GM19463 (cell line): ENCODE measurements around the gene CABP5.
"Not testable (repeated sequence)": the region's sequence is repeated elsewhere in the genome, so short reads cannot be mapped to it uniquely, and the experiment has no call there.

Experiments used
- ATAC-seq: cut with Tn5 transposase; IDR thresholded peaks from one replicate; pipeline ENCODE4 v1.9.1; 2021; ENCODE audit warnings: mild to moderate bottlenecking, moderate library complexity; ENCODE audit not compliant: unreplicated experiment

The CABP5 gene

GRCh38 chr19:48043675-48044258, at the start of gene CABP5:
Gene CABP5, minus strand, starts transcription at chr19:48044079. Its CDS starts 157 bp downstream, at chr19:48043922.
- ATAC-seq = no peak

DNA sequence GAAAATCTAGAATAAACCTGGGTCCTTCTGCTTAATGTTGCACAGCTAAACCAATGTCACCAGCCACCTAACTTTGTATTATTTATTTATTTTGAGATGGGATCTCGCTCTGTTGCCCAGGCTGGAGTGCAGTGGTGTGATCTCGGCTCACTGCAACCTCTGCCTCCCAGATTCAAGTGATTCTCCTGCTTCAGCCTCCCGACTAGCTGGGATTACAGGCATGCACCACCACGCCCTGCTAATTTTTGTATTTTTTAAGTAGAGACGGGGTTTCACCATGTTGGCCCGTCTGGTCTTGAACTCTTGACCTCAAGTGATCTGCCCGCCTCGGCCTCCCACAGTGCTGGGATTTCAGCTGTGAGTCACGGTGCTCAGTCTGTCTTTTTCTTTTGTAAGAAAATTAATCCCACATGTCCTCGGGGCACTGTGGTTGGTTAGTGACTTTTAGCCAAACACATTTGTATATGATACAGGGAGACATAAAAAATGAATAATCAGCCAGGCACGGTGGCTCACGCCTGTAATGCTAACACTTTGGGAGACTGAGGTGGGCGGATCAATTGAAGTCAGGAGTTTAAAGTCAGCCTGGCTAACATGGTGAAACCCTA, 47.3 kb upstream of the CABP5 start:
- not testable (repeated sequence) for ATAC-seq

DNA sequence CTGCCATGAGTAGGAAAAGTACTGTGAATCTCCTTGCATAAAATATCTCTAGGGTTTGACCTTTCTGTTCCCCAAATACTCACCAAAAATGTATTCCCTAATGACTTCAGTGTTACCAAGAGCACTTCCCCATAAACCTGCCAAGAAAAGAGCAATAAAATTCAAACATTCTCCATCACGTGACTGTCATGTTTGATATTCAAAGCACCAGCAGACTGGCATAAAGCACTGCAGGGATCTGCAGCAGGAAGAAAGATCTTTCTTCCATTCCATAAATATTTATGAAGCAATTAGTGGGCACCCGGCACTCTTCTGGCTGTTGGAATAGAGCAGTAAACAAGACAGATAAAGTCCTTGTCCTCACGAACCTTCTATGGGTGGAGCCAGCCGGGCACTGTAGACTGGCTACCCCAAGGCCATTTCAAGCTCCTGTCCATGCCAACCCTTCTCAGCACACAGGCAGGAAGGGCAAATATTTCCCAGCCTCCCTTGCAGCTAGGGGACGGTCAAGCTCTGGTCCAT, 46.5 kb upstream of the CABP5 start:
- ATAC-seq = no peak

GRCh38 chr19:48088991-48089390, 45.1 kb upstream of the CABP5 start:
- ATAC-seq = not testable (repeated sequence)

GRCh38 chr19:48085904-48086864, 42.3 kb upstream of the CABP5 start:
- no peak for ATAC-seq

DNA sequence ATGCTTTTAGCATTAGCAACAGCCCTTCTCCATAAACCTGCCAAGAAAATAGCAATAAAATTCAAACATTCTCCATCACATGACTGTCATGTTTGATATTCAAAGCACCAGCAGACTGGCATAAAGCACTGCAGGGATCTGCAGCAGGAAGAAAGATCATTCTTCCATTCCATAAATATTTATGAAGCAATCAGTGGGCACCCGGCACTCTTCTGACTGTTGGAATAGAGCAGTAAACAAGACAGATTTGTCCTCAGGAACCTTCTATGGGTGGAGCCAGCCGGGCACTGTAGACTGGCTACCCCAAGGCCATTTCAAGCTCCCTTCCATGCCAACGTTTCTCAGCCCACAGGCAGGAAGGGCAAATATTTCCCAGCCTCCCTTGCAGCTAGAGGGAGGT, 41.2 kb upstream of the CABP5 start:
- ATAC-seq = no peak

GRCh38 chr19:48081106-48081505, 37.2 kb upstream of the CABP5 start:
- no peak for ATAC-seq

DNA sequence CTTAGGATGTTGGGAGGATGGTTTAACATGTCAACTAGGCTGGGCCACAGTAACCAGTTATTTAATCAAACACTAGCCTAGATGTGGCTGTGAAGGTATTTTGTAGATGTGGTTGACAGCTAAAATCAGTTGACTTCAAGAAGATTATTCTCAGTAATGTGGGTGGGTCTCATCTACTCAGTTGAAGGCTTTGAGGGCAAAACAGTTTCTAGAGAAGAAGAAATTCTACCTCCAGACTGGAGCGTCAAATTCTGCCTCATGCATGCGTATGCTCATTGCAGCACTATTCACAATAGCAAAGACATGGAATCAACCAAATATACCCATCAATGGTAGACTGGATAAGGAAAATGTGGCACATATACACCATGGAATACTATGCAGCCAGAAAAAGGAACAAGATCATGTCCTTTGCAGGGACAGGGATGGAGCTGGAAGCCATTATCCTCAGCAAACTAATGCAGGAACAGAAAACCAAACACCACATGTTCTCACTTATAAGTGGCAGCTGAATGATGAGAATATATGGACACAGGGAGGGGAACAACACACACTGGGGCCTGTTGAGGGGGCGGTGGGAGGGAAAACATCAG, 26.4 kb upstream of the CABP5 start:
- not testable (repeated sequence) for ATAC-seq

DNA sequence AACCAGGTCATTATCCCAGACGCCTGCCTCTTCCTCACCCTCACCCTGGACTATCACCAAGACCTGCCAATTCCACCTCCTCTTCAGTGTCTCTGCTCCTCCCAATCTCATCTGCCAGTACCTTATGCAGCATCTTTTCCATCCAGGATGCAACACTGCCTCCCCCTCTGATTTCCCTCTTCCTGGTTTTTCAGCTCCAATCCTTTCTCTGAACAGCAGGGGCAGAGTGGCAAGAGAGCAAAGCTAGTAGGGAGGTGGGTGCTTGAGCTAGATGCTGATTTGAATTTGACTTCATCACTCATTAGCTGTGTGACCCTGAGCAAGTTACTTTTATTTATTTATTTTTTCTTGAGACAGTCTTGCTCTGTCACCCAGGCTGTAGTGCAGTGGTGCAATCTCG, 25.6 kb upstream of the CABP5 start:
- no peak for ATAC-seq

DNA sequence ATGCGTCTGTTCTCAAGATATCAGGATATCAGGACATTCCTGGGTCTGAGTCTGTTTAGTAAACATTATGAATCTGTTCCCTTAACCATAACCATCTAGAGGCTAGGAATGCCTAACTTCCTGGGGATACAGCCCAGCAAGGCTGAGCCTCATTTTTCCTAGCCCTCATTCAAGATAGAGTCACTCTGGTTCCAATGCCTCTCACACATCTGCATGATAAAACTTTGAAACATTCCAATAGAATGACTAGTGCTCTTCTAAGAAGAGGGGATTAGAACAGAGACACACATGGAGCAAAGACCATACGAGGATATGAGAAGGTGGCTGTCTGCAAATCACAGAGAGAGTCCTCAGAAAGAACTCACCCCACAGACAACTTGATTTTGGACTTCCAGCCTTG, 20.6 kb upstream of the CABP5 start:
- ATAC-seq = no peak

DNA sequence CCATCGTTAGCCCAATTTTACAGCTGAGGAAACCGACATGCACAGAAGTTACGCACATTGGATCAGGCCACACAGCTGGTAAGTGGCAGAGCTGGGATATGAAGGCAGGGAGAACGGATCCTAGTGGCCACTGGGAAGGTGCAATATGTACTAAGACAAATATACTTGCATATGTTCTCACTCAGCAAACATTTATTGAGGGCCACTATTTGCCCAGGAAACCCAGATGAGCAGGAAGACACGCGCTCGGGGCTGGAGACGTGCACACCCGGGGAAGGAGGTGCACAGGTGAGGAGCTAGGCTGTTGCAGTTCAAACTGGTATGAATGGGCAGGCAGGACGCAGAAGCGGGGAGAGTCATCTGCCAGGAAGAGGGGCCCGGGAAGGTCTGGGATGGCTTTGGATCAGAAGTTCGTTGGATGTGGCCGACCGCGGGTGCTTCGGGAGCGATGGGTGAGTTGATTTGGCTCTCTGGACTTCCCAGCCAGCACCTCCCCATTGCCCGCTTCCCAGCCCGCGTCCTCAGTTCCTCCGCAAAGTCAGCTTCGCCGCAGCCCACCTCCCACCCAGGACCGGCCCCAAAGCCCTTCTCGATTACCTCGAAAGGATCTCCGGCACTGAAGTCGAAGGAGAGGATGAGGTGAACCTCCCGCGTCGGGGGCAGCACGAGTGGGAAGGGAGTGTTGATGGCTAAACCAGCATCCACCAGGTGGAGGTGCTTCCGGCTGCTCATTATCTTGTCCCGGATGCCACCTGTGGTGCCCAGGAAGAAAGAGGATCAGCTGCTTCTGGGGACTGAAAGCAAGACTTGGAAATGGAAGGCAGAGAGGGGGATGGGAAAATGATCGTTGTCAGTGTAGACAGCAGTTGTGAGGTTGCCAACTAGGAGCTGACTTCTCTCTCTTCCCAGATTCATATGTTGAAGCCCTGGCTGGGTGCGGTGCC, 17.8 kb upstream of the CABP5 start:
- ATAC-seq = no peak

- no peak for ATAC-seq
Observed at GRCh38 chr19:48060381-48060780, 16.5 kb upstream of the CABP5 start.

- ATAC-seq = no peak
Observed at GRCh38 chr19:48059331-48059730, 15.5 kb upstream of the CABP5 start.

DNA sequence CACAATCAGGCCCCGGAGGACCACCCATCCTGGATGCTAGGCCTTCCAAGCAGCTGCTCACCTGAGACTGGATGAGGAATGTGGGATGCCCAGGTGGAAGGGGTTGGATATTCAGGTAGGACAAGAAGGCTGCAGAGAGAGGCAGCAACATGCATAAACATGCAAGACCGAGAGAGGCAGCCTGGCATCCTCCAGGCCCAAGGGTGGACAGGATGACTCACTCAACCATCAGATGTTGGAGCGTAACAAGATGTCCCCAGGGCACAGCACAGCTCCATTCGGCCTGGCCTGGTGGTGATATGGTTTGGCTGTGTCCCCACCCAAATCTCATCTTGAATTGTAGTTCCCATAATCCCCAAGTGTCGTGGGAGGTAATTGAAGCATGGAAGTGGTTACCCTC, 10.0 kb upstream of the CABP5 start:
- no peak for ATAC-seq

DNA sequence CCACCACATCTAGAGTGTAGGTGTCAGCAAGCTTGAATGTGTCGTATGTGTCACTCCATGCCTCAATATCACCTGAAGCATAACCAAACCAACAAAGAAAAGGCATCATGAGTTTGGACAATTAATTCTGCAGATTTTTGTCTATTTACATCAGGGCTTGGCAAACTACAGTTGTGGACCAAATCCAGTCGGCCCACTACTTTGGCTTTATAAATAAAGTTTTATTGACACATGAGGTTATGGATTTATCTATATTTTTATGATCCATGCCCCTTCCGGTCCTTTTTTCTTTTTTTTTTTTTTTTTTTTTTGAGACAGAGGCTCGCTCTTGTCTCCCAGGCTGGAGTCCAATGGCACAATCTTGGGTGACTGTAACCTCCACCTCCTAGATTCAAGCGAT, 9.2 kb upstream of the CABP5 start:
- no peak for ATAC-seq

DNA sequence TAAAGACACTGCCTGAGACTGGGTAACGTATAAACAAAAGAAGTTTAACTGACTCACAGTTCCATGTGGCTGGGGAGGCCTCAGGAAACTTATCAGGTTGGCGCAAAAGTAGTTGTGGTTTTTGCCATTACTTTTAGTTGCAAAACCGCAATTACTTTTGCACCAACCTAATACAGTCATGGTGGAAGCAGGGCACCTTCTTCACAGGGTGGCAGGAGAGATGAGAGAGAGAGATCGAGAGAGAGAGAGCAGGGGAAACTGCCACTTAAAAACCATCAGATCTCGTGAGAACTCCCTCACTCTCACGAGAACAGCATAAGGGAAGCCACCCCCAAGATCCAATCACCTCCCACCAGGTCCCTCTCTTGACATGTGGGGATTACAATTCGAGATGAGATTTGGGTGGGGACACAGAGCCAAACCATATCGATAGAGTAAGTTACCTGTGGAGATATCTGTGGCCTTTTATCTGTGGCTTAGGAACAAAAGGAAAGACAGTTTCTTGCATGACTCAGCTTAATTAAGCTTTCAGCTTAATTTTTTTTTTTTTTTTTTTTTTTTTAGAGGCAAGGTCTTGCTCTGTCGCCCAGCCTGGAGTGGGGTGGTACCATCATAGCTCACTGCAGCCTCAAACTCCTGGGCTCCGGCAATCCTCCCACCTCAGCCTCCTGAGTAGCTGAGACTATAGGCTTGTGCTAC, 7.6 kb upstream of the CABP5 start:
- ATAC-seq = no peak

GRCh38 chr19:48044561-48044960, 682 bp upstream of the CABP5 start:
- no peak for ATAC-seq

- ATAC-seq = no peak
Observed at GRCh38 chr19:48041877-48042580, 1.9 kb downstream of the CABP5 start.

DNA sequence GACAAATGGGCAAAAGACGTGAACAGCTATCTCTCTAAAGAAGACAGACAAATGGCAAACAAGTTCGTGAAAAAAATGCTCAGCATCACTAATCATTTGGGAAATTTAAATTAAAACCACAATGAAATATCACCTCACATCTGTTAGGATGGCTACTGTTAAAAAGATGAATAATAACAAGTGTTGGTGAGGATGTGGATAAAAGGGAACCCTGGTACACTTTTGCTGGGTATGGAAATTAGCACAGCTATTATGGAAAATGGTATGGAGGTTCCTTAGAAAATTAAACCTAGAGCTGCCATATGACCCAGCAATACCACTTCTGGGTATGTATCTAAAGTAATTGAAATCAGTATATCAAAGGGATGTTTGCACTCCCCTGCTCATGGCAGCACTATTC, 7.1 kb downstream of the CABP5 start:
- ATAC-seq = no peak
